CD4-positive, alpha-beta T cell treated with Interleukin-2 at 100 ng/mL for 4 hours (primary cell): Measurements from ENCODE around the gene SERAC1.
"Not testable (repeated sequence)": the region's sequence is repeated elsewhere in the genome, so short reads cannot be mapped to it uniquely, and the experiment has no call there.

ENCODE experiments used
- DNase-seq: peaks from one replicate; pipeline ENCODE4 v3.0.0-alpha.2; 2020; ENCODE audit warnings: low spot score

SERAC1 gene

DNA sequence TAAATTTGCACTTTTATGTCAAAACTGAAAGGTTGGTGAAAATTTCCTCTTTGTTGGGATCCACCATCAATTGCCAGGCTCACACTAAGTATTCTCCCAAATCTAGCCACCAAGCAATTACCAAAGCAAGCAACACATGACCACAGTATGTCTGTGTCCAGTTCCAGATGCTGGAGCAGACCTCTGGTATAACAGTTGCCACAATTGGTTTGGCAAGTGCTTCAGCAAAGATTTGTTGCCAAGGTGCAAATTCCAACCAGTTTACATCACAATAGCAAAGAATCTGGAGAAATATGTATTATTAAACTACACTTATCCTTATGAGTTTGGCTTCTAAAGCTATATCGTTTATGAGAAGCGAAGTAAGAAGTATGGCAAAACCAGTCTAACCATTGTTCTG, 6.5 kb upstream of the SERAC1 start:
- DNase-seq = no peak

DNA sequence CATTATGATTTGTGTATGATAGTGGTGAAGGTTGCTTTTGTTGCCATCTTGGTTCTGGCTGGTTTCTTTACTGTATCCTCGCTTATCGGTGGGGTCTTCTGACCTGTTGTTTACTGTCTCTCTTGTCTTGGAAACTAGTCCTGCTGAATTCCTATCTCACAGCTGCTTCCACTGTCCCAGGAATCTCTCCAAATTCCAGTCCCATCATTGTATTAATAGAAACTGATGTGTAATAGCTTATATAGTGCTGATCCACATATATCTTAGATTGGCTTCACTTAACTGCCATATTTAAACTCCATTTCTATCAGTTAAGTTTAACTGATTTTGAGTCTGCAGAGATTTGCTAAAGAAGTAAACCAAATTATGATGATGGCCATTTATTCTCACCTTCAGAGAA, 6.0 kb upstream of the SERAC1 start:
- no peak for DNase-seq

DNA sequence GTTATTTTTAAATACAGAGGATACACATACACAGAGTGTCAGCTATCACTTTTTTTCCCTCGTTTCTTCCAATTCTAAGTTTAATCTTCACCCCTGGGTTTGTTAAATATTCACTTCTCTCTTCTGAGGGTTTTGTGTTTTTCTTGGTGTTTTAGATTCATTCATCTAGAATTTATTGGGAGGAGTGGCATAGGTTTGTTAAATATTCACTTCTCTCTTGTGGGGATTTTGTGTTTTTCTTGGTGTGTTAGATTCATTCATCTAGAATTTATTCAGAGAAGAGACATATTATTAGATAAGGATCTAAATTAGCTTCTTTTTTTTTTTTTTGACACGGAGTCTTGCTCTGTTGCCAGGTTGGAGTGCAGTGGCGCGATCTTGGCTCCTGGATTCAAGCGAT, 3.9 kb upstream of the SERAC1 start:
- no peak for DNase-seq

- DNase-seq = no peak
Measured at GRCh38 chr6:158170656-158171081, 2.6 kb upstream of the SERAC1 start.

DNA sequence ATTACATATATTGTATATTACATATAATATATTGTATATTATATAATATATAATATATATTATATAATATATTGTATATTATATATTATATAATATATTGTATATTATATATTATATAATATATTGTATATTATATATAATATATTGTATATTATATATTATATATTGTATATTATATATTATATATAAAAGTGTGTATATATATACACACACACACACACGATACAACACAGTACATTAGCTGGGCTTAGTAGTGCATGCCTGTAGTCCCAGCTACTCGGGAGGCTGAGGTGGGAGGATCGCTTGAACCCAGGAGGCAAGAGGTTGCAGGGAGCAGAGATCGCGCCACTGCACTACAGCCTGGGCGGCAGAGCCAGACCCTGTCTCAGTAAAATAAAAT, 1.6 kb upstream of the SERAC1 start:
- DNase-seq = not testable (repeated sequence)

DNA sequence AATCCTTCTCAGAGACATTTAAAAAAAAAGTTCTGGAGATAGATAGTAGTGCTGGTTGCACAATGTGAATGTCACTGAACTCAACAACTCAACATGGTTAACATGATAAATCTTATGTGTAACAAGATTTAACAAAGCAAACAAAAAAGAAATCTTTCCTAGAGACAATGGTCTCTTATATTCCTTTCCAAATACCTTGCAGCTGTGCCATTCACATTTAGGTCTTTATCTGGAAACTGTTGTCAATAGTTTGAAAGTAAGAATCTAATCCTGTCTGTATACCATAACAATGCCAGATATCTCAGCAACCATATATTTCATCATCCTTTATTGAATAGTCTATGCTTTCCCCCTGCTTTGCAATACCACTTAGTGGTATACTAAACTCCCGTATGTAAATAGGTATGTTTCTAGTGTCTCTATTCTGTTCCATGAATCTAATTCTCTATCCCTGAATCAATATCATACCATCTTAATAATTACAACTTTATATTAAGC, 2.1 kb downstream of the SERAC1 start:
- DNase-seq = no peak

- DNase-seq = no peak
Measured at GRCh38 chr6:158164579-158165170, 3.4 kb downstream of the SERAC1 start.

GRCh38 chr6:158161566-158162254, 6.4 kb downstream of the SERAC1 start:
- no peak for DNase-seq

- DNase-seq = no peak
Measured at GRCh38 chr6:158160932-158161539, 7.0 kb downstream of the SERAC1 start.

DNA sequence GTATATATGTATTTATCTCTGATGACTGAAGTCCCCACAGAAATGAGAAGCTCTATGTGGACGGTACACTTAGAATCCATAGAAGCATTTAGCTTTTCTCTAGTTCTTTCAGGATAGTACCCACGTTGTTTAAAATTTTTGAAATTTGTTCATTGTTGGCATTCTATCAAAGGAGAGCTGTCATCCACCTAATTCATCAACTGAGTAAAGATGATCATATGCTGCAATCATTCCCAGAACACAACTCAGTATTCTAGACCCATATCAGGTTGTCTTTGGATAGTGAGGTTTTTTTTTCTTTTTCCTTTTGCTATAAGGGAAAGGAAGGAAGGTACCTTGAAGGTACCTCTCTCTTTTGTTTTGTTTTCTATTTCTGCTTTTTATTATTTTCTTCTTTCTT, 9.3 kb downstream of the SERAC1 start:
- DNase-seq = no peak

GRCh38 chr6:158158123-158158522, 9.9 kb downstream of the SERAC1 start:
- DNase-seq = no peak

DNA sequence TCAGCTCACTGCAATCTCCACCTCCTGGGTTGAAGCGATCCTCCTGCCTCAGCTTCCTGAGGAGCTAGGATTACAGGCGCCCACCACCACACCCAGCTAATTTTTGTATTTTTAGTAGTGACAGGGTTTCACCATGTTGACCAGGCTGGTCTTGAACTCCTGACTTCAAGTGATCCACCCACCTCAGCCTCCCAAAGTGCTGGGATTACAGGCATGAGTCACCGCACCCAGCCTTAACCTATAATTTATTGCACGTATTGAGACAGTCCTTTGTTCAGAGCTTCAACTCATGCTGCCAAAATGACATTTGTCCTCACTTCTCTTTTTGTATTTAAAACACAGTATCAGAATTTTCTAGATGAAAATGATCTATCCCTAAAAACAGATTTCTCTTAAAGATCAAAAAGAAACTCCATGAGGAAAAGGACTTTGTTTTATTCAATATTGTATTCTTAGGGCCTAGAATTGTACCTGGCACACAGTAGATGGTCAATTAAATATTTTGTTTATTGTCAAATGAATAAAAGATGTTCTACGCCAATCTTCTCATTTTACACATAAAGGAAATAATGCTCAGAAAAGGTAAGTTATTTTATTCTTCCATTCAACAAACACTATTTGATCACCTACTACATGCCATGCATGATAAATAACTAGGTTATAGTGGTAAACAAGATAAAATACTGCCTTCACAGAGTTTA, 10.8 kb downstream of the SERAC1 start:
- no peak for DNase-seq

DNA sequence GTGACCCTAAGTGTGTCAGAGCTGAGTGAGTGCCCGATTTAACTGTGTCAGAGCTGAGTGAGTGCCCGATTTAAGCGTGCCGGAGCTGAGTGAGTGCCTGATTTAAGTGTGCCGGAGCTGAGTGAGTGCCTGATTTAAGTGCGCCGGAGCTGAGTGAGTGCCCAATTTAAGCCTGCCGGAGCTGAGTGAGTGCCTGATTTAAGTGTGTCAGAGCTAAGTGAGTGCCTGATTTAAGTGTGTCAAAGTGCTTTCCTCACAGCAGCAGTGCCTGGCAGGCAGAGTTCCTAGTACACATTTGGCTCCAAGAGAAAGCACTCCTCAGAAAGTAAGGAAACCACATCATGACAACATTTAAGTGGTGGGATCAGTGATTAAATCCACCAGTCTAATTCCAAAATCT, 13.2 kb downstream of the SERAC1 start:
- no peak for DNase-seq

DNA sequence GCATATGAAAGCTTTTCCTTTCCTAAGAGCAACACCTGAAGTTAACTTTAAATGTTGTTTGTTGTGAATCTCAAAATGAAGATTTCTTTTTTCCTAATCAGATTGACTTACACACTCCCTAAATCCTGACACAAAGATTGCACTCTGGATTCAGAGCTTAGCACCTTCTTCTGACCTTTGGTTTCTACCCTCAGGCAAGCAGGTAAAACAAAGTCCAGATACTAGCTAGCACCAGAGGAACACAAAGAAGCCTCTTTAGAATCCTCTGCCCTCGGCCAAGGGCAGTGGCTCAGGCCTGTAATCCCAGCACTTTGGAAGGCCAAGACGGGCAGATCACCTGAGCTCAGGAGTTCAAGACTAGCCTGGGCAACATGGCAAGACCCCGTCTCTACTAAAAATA, 14.5 kb downstream of the SERAC1 start:
- DNase-seq = no peak

DNA sequence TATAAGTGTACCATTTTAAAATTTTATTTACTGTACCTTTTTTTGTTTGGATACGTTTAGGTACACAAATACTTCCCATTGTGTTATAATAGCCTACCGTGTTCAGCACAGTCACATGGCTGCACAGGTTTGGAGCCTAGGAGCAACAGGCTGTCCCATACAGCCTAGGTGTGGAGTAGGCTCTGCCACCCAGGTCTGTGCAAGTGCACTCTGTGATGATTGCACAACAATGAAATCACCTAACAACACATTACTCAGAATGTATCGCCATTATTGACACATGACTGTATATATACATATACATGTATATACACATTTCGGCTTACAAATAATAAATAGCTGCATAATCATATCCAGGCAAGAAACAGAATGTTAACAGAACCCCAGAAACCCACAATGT, 15.4 kb downstream of the SERAC1 start:
- DNase-seq = no peak

DNA sequence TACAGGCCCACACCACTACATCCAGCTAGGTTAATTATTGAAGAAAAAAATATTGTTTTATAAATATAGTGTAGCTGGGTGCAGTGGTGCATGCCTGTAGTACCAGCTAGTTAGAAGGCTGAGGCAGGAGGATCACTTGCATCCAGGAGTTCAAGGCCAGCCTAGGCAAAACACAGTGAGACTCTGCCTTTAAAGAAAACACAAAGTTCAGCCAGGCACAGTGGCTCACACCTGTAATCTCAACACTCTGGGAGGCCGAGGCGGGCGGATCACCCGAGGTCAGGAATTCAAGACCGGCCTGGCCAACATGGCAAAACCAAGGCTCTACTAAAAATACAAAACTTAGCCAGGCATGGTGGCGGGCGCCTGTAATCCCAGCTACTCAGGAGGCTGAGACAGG, 16.0 kb downstream of the SERAC1 start:
- not testable (repeated sequence) for DNase-seq

GRCh38 chr6:158150701-158151100, 17.4 kb downstream of the SERAC1 start:
- DNase-seq = no peak

DNA sequence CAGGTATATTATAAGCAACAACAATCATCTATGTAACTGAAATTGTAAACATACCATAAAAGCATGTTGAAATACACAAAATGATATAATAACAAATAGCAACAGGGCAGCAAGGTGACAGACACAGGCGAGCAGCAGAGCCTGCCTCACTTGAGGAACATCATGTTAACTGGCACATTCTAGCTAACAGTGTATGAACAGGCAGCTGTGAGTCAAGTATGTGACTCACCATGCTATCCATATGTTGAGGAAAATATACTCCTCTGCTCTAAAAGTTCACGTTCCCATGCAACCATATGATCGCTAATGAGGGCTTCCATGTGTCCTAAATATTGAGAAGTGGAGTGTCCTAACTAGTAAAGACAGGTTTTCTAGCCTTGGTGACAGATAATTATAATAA, 18.4 kb downstream of the SERAC1 start:
- DNase-seq = no peak

DNA sequence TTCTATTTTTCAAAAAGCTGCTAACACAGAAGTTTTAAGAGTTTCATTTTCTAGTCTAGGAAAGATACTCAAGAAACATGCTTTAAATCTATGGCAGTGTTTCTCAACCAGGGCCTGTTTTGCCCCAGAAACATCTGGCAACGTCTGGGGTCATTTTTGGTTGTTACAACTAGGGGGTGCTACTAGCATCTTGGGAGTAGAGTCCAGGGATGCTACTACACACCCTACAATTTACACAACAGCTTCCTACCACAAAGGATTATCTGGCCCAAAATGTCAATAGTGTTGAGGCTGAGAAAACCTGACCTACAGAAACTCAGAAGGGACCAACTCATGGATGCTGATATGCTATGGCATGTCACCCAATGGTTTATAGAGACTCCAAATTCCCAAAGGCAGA, 24.4 kb downstream of the SERAC1 start:
- no peak for DNase-seq

DNA sequence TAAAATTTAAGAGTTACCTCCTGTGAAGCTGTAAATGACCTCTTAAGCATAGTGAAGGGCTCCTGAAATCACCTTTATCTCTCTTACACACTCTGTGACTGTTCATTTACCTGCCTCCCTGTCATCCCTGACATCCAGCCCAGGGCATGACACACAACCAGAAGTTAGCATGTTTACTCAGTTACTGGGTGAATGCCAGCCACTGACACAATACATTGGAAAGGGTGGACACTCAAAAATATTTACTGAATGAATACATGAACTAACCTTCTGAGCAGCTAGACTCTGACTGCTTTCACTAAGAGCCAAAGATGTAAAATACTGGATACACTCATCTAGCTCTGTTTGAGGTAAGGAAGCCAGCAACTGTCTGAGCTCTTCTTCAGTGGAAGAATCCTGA, 25.3 kb downstream of the SERAC1 start:
- no peak for DNase-seq

- peak; percentile 15 for DNase-seq
Measured at GRCh38 chr6:158131926-158132325, 36.1 kb downstream of the SERAC1 start.

GRCh38 chr6:158125271-158125670, 42.8 kb downstream of the SERAC1 start:
- DNase-seq = no peak

DNA sequence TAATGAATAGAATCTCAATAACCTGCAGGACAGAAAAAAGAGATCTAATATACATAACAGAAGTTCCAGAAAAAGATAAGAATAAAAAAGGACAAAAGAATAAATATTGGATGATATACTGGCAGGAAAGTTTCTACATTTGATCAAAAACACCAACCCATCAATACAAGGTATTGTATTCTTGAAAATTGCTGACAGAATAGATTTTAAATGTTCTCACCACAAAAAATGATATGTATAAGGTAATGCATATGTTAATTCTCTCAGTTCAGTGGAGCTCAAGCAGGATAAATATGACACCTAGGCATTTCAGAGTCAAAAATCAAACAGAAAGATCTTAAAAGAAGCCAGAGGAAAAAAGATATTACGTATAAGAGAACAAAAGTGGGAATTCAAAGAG, 43.8 kb downstream of the SERAC1 start:
- no peak for DNase-seq
